Thyroid gland (tissue), 4 donors: Measurements from ENCODE around the gene IL17C.

Experiments
- POLR2A ChIP-seq, 2 donors: fragments of 450-650 bp; IDR thresholded peaks; one replicate each; pipeline ENCODE4 v1.6.1; 2017; ENCODE audit warnings: antibody characterized with exemption in 2 of 2, mild to moderate bottlenecking in 2 of 2, moderate library complexity in 1 of 2
- TF ChIP-seq, protein P1 (sequence below), 6 experiments: fragments of 200-600 bp in 3 of 6; fragments of 450-650 bp in 3 of 6; sonication (generic) in 3 of 6; IDR thresholded peaks; one replicate each; pipeline ENCODE4 v1.5.1; 2016 to 2019; ENCODE audit warnings: antibody characterized with exemption in 6 of 6, mild to moderate bottlenecking in 2 of 6, inconsistent platforms in 1 of 6, moderate library complexity in 1 of 6

DNA sequence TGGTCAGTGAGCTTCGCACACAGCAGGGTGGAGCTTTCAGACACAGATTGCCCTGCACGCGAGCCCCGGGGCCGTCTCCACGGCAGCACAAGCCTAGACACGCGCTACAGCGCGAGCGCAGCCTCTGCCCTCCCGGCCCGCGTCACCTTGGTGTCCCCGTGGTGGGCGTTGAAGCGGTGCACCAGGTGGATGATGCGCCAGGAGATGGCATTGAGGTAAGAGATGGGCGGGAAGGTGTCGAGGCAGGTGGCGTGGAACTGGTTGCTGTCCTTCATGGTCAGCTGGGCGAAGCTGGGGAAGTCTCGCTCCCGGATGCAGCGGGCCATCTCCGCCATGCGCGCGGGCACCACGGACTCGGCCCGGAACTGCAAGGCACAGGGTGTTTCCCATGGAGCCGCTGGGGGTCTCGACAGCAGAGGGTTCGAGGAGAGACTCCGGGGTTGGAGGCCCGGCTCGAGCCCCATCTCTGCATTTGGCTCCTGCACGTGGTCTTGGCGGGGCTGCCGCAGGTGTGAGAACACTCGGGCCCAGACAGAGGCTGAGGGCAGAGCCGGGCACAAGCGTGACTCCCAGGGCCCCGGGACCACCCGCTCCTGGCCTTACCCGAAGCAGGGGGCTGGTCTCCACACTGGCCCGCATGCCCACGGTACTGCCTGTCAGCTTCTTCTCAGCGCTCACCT, 16.8 kb downstream of the IL17C start:
- TF ChIP-seq, protein P1, sequence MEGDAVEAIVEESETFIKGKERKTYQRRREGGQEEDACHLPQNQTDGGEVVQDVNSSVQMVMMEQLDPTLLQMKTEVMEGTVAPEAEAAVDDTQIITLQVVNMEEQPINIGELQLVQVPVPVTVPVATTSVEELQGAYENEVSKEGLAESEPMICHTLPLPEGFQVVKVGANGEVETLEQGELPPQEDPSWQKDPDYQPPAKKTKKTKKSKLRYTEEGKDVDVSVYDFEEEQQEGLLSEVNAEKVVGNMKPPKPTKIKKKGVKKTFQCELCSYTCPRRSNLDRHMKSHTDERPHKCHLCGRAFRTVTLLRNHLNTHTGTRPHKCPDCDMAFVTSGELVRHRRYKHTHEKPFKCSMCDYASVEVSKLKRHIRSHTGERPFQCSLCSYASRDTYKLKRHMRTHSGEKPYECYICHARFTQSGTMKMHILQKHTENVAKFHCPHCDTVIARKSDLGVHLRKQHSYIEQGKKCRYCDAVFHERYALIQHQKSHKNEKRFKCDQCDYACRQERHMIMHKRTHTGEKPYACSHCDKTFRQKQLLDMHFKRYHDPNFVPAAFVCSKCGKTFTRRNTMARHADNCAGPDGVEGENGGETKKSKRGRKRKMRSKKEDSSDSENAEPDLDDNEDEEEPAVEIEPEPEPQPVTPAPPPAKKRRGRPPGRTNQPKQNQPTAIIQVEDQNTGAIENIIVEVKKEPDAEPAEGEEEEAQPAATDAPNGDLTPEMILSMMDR (IDR thresholded peaks at IDR 0.05) = no peak
- no peak for TF ChIP-seq POLR2A (IDR thresholded peaks at IDR 0.05)
